Activated T-helper 1 cell treated with anti-CD3 and anti-CD28 coated beads, Interleukin-12 subunit alpha, Interleukin-12 subunit beta, Interleukin-2, Interleukin-4 antibody, amounts not matched to agents 30 ng/mL and 10 ng/mL and 1 ng/mL, durations not matched to agents 14 hours and 24 hours and 36 hours (primary cell): ENCODE results near the gene TMEM117. TPM values are rescaled to one million over a fixed set of nuclear protein-coding genes. Genes with fewer than 3 reads are reported as not detected.

ENCODE experiments used
- DNase-seq: peaks from one replicate; pipeline ENCODE4 v3.0.0; 2021; ENCODE audit warnings: low spot score
- H3K27ac Mint-ChIP-seq: one replicate; pipeline ENCODE4 v1.8.0; 2021; ENCODE audit warnings: mild to moderate bottlenecking, mixed read lengths
- H3K27me3 Mint-ChIP-seq: one replicate; pipeline ENCODE4 v1.8.0; 2022; ENCODE audit warnings: mild to moderate bottlenecking, moderate library complexity, mixed read lengths; ENCODE audit not compliant: insufficient read depth
- H3K36me3 Mint-ChIP-seq: one replicate; pipeline ENCODE4 v1.8.0; 2021; ENCODE audit warnings: low read depth, mixed read lengths
- H3K4me1 Mint-ChIP-seq: one replicate; pipeline ENCODE4 v1.8.0; 2021; ENCODE audit warnings: low read depth, mixed read lengths
- H3K4me3 Mint-ChIP-seq: one replicate; pipeline ENCODE4 v1.8.0; 2021; ENCODE audit warnings: mild to moderate bottlenecking, moderate library complexity, mixed read lengths
- H3K9me3 Mint-ChIP-seq: one replicate; pipeline ENCODE4 v1.8.0; 2021; ENCODE audit warnings: mixed read lengths
- intact Hi-C: fragments of 100-400 bp; cut with micrococcal nuclease; formaldehyde crosslinking; loops from one replicate; pipeline ENCODE4 v1.15.1; 2024
- total RNA-seq: library from RNA; stranded (reverse); gene quantifications from 2 replicates; pipeline ENCODE4 v1.2.3, GENCODE V29; 2022

TMEM117 gene
- total RNA-seq, 1 donor from 2014 or later: 2.2 TPM

GRCh38 chr12:44389038-44389437 is 553.2 kb downstream of the TMEM117 start:
- DNase-seq: no peak
- intact Hi-C loops: no loop called here
- no peaks in the 10 kb centered on the region for H3K9me3 Mint-ChIP-seq
- no peaks in the 10 kb centered on the region for H3K4me1 Mint-ChIP-seq
- H3K36me3 Mint-ChIP-seq: no peaks in the 10 kb centered on the region
- H3K4me3 Mint-ChIP-seq: no peak overlapping the region
- no peak overlapping the region for H3K27ac Mint-ChIP-seq
- H3K27me3 Mint-ChIP-seq: no peaks in the 10 kb centered on the region

DNA sequence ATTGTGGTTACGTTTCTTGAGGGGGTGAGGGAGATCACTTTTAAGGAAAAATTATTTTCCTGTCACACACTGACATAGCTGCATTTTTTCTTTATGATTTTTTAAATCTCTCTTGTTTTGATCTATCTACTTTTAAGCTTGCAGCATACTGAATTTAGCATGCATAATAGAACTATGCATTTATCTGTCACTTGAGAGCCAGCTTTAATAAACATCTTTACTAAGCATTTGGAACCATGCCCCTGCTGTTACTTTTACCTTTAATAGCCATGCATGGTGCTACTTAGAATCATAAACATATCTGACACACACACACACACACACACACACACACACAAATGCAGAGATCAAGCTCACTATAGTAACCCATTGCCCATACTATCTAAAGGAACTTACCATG is 554.0 kb downstream of the TMEM117 start:
- H3K4me1 Mint-ChIP-seq: no peaks in the 10 kb centered on the region
- H3K36me3 Mint-ChIP-seq: no peaks in the 10 kb centered on the region
- no peaks in the 10 kb centered on the region for H3K27me3 Mint-ChIP-seq
- no peak overlapping the region for H3K27ac Mint-ChIP-seq
- DNase-seq: no peak
- intact Hi-C loops: no loop called here
- no peaks in the 10 kb centered on the region for H3K9me3 Mint-ChIP-seq
- no peak overlapping the region for H3K4me3 Mint-ChIP-seq

GRCh38 chr12:44397631-44398030 is 561.8 kb downstream of the TMEM117 start:
- Mint-ChIP-seq H3K9me3 (no peaks in the 10 kb centered on the region), H3K4me3 (no peak overlapping the region), H3K36me3 (no peaks in the 10 kb centered on the region), H3K27ac (no peak overlapping the region), H3K27me3 (no peaks in the 10 kb centered on the region), H3K4me1 (no peaks in the 10 kb centered on the region)
- intact Hi-C loops: no loop called here
- DNase-seq: no peak

- Mint-ChIP-seq H3K36me3 (no peaks in the 10 kb centered on the region), H3K27ac (no peak overlapping the region), H3K4me1 (no peaks in the 10 kb centered on the region), H3K4me3 (no peak overlapping the region), H3K9me3 (no peaks in the 10 kb centered on the region), H3K27me3 (no peaks in the 10 kb centered on the region)
- no peak for DNase-seq
- intact Hi-C loops: no loop called here
These were observed 567.3 kb downstream of the TMEM117 start for GRCh38 chr12:44403185-44403584.

DNA sequence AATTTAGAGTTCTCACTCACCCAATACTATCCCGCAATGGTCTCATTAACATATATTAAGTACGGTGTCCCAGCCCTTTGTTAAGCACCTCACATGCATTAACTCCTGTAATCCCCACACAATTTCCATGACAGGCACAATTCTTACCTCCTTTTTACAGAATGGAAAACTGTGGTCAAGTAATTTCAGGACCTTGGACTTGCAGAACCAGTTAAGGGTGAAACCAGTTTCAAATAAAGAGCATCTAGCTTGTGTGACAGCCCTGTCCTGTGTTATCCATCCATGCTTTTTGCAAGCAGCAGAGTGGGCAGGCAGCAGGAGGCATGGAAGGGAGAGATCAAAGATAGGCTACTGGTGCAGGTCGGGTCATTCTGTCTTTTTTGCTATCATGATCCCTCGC is 569.4 kb downstream of the TMEM117 start:
- Mint-ChIP-seq H3K27ac (no peak overlapping the region), H3K4me1 (no peaks in the 10 kb centered on the region), H3K27me3 (no peaks in the 10 kb centered on the region), H3K9me3 (no peaks in the 10 kb centered on the region), H3K4me3 (no peak overlapping the region), H3K36me3 (no peaks in the 10 kb centered on the region)
- intact Hi-C loops: no loop called here
- DNase-seq: no peak

GRCh38 chr12:44422559-44422958 is 586.7 kb downstream of the TMEM117 start:
- Mint-ChIP-seq H3K4me1 (no peaks in the 10 kb centered on the region), H3K27ac (no peak overlapping the region), H3K27me3 (no peaks in the 10 kb centered on the region), H3K4me3 (no peak overlapping the region), H3K36me3 (no peaks in the 10 kb centered on the region), H3K9me3 (no peaks in the 10 kb centered on the region)
- no peak for DNase-seq
- intact Hi-C loops: no loop called here

- Mint-ChIP-seq H3K36me3 (no peaks in the 10 kb centered on the region), H3K27me3 (no peaks in the 10 kb centered on the region), H3K9me3 (no peaks in the 10 kb centered on the region), H3K27ac (no peak overlapping the region), H3K4me3 (no peak overlapping the region), H3K4me1 (no peaks in the 10 kb centered on the region)
- intact Hi-C loops: no loop called here
- DNase-seq: no peak
These were observed 592.9 kb downstream of the TMEM117 start for GRCh38 chr12:44428825-44429224.

DNA sequence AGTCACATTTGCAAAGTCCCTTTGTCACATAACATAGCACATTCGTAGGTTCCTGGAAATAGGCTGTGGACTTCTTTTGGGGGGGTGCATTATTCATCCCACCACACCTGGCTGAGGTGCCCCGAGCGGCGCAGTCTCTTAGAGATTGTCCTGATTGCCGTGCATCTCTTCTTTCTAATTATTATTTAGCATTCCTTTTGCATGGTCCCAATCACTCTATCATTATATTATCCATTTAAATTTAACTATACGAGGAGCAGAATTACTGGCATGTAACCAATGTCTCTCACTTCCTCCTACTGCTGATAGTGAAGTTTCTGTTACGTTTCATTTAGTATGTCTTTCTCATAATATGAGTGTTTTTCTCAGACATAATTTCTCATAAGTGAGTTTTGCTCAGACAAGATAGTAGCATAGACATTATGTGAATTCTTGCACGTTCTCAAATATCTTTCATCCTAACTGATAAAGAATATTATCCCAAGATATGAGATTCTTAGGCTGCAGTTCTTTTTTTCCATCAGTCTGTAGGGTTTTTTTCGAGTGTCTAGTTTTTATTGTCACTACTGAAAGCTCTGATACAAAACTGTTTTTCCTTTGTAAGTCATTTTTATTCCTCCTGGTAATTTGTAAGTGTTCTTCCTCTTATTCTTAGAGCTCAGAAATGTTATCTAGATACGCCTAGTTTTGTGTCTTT is 595.9 kb downstream of the TMEM117 start:
- Mint-ChIP-seq H3K4me1 (no peaks in the 10 kb centered on the region), H3K27ac (no peak overlapping the region), H3K36me3 (no peaks in the 10 kb centered on the region), H3K27me3 (no peaks in the 10 kb centered on the region), H3K9me3 (no peaks in the 10 kb centered on the region), H3K4me3 (no peak overlapping the region)
- intact Hi-C loops: no loop called here
- no peak for DNase-seq

GRCh38 chr12:44433659-44434058 is 597.8 kb downstream of the TMEM117 start:
- no peak overlapping the region for H3K4me3 Mint-ChIP-seq
- no peak for DNase-seq
- H3K27me3 Mint-ChIP-seq: peaks cover 1% of the 10 kb centered on the region
- H3K4me1 Mint-ChIP-seq: no peaks in the 10 kb centered on the region
- intact Hi-C loops: no loop called here
- no peaks in the 10 kb centered on the region for H3K9me3 Mint-ChIP-seq
- H3K36me3 Mint-ChIP-seq: no peaks in the 10 kb centered on the region
- no peak overlapping the region for H3K27ac Mint-ChIP-seq

GRCh38 chr12:44436756-44437155 is 600.9 kb downstream of the TMEM117 start:
- Mint-ChIP-seq H3K9me3 (no peaks in the 10 kb centered on the region), H3K4me3 (no peak overlapping the region), H3K27me3 (peaks cover 1% of the 10 kb centered on the region), H3K4me1 (no peaks in the 10 kb centered on the region), H3K27ac (no peak overlapping the region), H3K36me3 (no peaks in the 10 kb centered on the region)
- DNase-seq: no peak
- intact Hi-C loops: no loop called here

Other genes with a start within 250 kb of the TMEM117 start
- 23.1 and 25.4 TPM in 2 replicates for gene PUS7L, start 77.3 kb upstream of the TMEM117 start, total RNA-seq
- gene IRAK4, start 77.1 kb upstream of the TMEM117 start, total RNA-seq: 21.4 and 22.5 TPM in 2 replicates
- 28.4 and 29.2 TPM in 2 replicates for gene TWF1, start 29.8 kb upstream of the TMEM117 start, total RNA-seq